Fibroblast of peridontal ligament (primary cell): Measurements from ENCODE around the gene STARD6.
"Not testable (repeated sequence)": the region's sequence is repeated elsewhere in the genome, so short reads cannot be mapped to it uniquely, and the experiment has no call there.

Experiments used
- DNase-seq: peaks from one replicate; pipeline ENCODE4 v3.0.0-alpha.2; 2010; ENCODE audit errors: extremely low read depth

Gene STARD6, protein sequence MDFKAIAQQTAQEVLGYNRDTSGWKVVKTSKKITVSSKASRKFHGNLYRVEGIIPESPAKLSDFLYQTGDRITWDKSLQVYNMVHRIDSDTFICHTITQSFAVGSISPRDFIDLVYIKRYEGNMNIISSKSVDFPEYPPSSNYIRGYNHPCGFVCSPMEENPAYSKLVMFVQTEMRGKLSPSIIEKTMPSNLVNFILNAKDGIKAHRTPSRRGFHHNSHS

DNA sequence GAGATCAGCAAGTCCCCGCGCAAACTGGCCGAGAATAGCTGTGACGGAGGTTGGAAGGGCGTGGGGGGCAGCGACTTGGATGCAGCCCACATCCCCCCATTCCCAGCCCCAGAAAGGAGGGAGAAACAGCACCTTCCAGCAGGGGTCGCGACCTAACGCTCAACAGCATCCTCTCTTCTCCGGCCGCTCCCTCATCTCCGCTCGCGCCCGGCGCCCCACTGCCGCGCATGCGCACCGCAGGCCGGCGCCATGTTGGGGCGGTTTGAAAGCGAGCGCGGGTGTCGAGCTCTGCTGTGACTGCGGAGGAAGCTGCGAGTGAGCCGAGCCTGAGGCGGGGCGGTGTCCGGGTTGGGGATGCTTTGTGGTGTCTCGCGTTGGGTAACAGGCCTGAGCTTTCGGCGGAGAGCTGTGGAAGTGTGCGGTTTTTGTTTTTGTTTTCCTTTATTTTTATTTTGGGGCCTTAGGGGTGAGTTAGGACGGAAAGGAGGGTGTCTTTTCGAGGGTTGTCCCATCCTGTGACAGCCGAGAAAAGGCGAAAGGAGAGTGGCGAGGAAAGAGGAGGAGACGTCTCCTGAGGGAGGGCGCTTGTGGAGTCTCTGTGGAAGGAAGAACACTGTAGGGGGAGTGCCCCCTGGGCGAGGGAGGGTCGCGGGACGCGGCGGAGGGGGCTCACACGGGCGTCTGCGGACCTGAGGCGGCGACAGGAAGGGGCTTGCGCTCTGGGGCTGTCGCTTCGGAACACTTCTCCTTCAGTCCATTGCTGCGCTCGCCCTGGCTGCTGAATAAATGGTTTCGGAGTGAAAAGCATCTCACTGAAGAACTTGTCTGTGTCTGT, at the start of gene STARD6, which contains the start of gene C18orf54:
STARD6 (minus strand) TSS at position 199 of the 835 bp plus-strand sequence. CDS start 3,285 bp downstream, outside the sequence.
C18orf54 (plus strand) TSS at position 247 of the 835 bp plus-strand sequence. CDS start 2,667 bp downstream, outside the sequence.
- peak; percentile 86 for DNase-seq

DNA sequence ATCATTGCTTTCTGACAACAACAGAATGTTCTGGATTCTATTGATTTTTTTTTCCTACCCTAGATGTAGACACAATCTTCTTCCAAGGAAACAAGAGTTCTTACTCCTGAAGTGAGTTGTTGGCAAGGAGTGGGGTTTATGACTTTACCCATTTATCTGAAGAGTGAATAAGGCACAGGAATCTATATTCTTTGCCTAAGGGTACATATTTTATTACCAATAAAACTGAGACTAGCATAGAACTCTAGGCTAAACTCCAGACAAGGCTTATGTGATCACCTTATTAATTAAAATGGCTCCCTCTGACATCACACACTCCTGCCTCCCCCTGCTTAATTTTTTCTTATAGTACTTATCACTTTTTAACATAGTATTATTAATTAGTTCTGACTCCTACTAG, 47.6 kb upstream of the STARD6 start:
- no peak for DNase-seq

DNA sequence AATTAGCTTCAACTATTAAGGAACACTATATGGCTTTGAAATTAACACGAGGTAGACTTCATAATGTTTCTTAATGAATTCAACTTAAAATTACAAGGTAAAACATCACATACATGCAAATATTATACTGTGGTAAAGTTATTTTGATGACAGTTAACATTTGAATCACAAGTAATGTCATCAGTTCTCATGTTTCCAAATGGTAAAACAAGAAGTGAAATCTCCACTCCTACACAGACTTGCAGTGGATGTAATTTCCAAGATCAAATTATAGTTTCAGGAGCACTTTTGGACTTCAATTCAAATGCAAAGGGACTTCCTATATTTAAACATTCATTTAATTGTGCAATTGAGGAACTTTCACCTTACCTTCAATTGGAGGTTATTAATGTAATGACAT, 39.1 kb upstream of the STARD6 start:
- no peak for DNase-seq

DNA sequence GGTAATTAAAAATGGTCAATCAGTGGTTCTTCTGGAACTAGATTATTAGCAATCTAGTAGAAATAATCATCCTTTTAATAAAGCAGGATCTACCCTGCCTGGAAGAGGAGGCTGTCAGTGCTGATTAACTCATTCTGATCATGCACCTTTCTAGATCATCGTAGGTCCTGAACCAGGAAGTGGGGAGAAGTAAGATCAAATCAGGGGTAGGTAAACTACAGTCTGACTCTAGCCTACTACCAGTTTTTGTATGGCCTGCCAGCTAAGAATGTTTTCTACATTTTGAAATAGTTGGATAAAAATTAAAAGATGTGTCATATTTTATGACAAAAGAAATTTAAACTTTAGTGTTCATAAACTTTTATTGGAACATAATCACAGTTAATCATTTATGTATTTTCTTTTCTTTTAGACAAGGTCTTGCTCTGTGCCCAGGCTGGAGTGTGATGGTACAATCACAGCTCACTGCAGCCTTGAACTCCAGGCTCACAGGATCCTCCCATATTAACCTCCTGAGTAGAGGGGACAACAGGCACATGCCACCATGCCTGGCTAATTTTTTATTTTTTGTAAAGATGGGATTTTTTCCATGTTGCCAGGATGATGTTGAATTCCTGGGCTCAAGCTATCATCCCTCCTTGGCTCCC, 36.1 kb upstream of the STARD6 start:
- DNase-seq: no peak

DNA sequence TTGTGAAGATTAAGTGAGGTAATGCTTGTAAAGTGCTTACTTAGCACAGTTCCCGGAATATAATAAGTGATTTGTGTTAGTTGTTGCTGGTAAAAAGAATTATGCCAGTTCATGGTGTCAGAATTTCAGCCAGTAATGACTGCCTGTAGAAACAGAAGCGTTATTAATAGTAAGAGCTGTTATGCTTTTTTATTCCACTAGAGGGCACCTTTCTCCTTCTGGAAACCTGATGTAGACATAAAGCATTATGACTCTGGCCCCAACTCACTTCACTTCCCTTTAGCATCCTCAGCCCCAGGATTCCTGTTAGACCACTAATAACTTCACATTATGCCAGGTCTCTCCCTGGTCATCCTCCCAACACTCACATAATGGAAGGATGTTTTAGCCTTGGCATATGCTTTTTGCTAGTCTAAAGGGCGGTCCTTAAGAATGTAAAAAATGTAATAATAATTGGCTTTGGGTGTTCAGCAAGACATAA, 34.9 kb upstream of the STARD6 start:
- DNase-seq: peak; percentile 79

DNA sequence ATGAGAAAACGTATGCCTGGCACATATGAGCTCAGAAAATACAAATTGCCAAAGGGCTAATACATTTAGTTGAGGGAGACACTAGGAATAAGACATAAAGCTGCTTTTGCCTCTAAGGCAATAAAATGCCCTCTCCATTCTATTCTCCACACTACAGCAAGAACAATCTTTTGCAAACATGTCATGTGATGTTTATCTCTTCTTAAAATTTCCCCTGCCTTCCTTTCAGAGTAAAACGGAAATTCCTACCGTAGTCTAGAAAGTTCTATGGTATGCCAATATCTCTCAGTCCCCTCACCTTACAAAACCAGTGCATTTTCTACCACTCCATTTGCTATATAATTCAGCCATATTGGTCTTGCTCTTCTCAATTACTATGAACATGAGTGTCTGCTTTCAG, 33.2 kb upstream of the STARD6 start:
- no peak for DNase-seq

DNA sequence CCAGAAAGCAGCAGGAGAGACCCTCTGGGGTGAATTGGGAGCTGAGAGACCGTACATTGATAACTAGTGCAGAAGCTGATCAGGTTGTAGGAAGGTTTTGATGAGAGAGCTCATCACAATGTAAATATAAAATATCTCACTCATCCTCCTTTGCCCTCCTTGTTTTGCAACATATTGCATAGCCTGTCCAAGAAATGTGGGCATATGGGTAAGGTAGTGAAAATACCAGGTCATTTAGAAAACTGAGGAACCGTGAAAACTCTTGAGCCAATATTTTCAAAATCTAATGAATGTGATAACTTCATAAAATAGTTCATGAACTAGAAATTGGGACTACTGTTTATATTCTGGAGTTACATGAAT, 31.5 kb upstream of the STARD6 start:
- DNase-seq: no peak

DNA sequence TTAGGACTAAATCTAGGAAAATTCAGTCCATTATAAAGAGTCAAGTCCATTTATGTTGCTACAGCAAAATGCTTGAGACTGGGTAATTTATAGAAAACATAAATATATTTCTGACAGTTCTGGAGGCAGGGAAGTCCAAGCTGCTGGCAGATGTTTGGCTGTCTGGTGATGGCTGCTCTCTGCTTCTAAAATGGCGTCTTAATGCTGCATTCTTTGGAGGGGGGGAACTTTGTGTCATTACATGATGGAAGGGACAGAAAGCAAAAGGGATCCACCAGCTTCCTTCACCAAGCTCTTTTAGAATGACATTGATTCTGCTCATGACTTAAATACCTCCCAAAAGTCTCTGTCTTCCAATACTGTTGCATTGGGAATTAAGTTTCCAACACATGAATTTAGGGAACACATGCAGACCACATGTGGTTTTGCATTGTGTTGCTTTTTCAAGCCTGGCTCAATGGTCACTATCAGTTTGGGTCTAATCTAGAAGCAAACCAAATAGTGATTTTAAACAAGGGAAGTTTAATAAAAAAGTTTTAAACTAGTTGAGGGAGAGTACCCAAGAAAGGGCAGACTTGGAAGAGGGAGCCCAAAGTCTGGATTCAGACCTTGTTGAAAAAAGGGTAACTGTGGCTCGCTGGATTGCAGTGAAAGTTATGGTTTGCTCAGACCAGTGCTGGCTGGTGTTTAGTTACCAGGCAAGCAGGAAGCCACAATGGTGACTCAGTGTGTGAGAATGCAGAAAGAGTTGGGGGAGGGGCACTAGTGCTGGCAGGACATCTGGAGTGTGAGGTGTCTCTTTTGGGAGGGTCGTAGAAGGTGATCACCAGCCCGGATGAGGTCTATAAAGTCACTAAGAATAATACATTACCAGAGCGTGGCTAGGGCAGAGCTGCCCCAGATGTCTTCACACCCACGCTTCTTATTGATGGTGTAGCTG, 30.8 kb upstream of the STARD6 start:
- DNase-seq: peak; percentile 67

DNA sequence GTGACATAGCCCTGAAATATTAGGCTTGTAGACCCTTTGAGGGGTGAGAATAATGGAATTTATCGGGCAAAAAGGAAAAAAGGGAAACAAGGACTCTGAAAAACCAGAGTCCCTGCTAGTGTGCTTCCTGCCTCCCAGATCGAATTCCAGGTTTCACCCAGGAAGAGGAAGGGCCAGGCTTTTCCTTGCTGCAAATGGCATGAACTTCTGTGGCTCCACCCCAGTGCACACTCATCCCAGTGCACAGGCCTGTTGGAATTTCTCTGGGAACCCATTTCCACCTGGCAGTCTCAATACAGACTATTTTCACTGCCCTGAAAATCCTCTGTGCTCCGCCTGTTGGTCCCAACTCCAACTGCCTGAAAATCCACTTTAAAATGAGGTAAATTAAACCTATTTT, 30.0 kb upstream of the STARD6 start:
- no peak for DNase-seq

DNA sequence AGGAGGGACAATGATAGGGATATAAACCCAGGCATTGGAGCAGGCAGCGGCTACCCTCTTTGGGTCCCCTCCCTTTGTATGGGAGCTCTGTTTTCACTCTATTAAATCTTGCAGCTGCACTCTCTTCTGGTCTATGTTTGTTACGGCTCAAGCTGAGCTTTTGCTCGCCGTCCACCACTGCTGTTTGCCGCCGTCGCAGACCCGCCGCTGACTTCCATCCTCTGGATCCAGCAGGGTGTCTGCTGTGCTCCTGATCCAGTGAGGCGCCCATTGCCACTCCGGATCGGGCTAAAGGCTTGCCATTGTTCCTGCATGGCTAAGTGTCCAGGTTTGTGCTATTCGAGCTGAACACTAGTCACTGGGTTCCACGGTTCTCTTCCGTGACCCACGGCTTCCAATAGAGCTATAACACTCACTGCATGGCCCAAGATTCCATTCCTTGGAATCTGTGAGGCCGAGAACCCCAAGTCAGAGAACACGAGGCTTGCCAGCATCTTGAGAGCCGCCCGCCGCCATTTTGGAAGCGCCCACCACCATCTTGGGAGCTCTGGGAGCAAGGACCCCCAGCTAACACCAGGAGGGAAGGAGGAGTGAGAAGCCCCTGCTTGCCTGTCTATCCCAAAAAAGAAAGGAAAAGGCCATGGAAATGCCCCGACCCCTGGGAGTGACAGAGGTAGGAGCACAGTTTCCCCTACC, 29.3 kb upstream of the STARD6 start:
- not testable (repeated sequence) for DNase-seq

DNA sequence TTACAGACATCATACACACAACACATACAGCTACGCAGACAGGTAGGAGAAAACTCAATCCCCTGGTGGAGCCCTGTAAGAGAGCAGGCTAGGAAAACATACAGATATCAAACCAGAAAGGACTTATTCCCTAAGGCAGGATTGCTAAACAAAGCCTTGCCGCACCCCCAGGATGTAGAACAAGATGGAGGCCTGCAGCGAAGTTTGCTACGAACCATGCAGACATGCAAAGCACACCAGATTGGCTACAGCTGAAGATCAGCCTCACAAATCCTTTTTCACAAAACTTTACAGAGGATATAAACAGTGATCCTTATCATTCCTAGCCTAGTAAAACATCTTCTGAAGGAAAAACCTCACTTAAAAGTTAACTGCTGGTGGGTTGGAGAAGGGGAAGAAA, 28.4 kb upstream of the STARD6 start:
- DNase-seq: no peak

DNA sequence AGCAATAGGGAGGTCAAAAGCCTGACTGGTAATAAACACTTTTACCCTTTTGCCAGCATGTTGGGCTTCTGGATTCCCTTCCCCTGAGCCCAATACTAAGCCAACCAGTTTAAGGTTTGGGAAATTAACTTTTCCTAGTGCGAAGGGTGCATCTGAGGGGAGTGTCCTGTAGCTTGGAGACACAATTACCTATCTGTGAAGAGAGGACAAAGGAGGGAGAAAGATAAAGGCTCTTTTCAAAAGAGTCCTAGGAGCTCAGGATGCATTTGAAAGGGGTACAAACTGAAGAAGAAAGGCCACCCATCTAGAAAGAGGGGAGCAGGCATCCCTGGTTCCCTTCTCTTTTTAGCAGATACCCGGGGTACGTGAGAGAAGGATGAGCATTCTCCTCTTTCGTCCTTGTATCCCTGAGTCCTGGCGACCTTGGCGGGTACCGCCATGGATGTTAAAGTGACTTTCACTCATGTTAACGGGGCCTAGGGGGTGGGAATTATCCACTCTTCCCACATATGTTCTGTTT, 25.1 kb upstream of the STARD6 start:
- no peak for DNase-seq

DNA sequence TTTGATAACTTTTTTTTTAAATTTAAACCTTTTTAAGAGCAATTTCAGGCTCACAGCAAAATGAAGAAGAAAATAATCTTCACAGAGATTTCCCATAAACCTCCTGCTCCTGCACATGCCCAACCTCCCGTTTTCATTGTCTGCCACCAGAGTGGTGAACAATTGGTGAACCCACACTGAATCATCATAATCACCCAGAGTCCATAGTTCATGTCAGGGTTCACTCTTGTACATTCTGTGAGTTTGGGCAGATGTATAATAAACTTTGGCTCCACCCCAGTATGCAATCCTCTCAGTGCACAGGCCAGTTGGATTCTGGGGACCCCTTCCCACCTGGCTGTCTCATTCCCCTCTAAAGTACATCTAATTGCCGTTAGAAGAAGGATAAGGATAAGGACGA, 24.4 kb upstream of the STARD6 start:
- no peak for DNase-seq

DNA sequence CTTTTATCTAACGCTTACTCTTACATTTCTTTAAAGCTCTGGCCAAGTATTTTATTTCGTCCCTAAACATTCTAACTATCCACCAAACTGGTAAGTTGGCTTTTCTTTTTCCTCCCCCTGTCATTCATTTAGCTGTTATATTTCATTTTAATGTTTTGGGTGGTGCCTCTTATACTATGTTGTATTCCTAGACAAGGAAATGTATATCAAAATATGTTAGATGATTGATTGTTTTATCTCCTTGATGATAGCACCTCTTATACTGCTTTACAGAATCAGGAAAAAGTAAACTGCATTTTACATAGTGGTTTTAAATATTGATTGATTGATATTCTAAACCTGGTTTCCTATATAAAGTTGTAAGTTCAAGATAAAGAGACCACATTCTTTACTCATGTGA, 24.0 kb upstream of the STARD6 start:
- DNase-seq: no peak

DNA sequence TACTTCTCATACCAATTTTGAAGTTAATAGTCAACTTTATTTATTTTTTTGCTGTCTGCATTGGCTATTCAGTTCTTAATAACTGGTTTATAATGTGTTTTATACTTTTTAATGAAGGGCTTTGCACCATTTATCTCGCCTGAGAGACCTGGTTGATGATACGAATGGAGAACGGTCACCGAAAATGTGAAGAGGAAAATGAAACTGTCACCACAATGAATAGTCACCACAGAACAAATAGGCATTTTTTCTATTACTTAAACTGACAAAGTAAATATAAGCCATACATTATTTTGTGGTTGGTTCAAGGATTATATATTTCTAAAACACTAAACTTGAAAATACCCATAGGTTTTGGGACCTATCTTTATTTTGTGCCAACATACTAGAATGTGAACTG, 20.4 kb upstream of the STARD6 start:
- no peak for DNase-seq

DNA sequence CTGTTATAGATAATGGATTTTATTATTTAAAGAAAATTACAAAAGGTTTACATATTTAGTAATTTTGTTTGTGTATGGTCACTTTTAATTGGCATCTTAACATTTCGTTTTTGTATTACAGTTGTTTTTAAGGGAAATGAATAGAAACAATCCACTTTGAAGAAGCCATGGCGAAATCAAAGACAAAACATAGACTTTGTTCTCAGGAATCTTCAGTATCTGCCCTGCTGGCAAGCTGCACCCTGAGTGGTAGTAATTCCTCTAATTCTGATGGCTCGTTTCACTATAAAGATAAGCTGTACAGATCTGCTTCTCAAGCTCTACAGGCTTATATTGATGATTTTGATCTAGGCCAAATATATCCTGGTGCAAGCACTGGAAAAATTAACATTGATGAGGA, 2.7 kb upstream of the STARD6 start:
- peak; percentile 8 for DNase-seq

DNA sequence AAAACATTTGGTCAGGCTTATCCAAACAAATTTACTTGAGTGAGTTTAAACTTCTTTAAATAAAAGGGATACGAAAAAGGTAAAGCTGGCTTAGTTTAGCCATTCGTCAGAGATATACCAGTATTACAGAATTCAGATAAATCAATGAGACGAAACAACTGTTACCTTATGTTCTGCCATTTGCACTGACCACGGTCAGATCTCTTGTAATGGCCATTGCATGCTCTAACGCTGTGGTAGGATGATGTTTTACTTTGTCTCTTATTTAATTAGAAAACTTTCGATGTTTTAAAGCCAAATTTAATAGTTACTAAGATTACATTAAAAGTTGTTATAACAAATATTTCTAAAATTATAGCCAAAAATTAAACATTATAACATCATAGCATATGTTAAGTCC, 1.6 kb upstream of the STARD6 start:
- peak; percentile 38 for DNase-seq

DNA sequence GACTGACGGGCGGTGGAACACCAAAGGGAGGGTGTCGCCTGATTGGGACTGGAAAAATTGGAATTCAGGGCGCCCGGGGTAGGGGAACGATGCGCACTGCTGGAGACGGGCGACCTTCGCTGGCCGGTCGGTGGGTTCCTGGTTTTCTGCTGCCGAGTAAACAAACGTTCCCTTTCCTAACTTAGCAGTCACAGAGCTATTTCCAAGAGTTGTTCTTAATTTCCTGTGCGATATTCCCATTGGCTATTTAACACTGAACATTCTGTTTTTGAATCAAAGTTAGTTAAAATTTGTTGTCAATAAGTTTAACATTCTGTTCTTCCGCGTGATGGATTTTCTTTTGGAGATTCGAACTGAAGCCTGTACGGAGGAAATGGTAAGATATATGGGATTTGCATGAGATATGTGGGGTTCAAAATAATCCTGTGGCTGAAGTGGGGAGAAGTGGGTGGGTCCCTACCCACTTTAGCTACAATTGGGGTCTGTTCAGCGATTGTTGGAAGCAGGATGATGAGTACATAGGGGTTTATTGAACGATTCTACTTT, 910 bp upstream of the STARD6 start:
- DNase-seq: peak; percentile 36

DNA sequence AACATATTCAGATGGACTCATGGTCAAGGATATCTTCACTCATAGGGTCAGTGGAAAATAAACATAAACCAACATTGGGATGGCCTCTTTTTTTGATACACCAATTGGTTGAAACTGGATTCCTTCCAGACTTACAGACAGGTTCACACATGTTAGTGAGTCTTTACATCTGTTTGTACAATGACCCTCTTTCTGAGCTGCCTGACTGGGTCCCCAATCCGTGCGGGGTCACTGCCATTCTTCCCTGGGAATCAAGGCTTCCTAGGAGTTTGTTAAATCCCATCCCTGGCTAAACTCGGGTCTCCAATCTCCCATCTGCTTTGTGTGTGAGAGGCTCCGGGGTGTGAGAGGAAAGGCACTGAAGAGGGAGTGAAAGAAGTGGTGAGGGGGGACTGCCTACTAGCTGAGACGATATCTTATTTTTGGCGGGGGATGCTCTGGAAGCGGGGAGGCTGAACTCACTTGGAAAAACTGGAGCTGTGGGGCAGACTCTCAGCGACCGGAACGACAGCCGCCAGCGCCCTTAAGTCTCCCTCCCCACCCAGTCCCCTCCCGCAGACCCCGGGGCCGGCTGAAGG, 487 bp downstream of the STARD6 start:
- DNase-seq: peak; percentile 7

DNA sequence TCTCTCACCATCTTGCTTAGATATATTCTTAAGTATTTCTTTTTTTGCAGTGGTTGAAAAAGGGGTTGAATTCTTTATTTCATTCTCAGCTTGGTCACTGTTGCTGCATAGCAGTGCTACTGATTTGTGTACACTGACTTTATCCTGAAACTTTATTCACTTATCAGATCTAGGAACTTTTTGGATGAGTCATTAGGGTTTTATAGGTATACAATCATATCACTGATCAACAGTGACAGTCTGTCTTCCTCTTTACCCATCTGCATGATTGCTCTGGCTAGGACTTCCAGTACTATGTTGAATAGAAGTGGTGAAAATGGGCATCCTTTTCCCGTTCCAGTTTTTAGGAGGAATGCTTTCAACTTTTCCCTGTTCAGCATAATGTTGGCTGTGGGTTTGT, 6.5 kb downstream of the STARD6 start:
- no peak for DNase-seq
